Keratinocyte (primary cell): Measurements from ENCODE around the gene GPC5. TPM values are rescaled to one million over a fixed set of nuclear protein-coding genes. Genes with fewer than 3 reads are reported as not detected.

ENCODE experiments used
- DNase-seq: peaks from one replicate; pipeline ENCODE4 v3.0.0-alpha.2; 2011; ENCODE audit warnings: low read depth, missing footprints, low spot score
- FAIRE-seq: peaks from 2 replicates; lab custom pipeline; 2011; peaks lifted over from hg19 to GRCh38; lab: Jason Lieb, UNC
- H2AFZ ChIP-seq: 2 replicates; pipeline ENCODE4 v1.6.0; 2012; ENCODE audit warnings: low read length, control low read depth, inconsistent platforms; ENCODE audit not compliant: control insufficient read depth
- H3K27ac ChIP-seq: 2 replicates; pipeline ENCODE4 v1.5.1; 2011; ENCODE audit warnings: low read length; ENCODE audit not compliant: control insufficient read depth, insufficient read depth
- H3K27me3 ChIP-seq: 3 replicates; pipeline ENCODE4 v1.6.0; 2011; ENCODE audit warnings: low read length; ENCODE audit not compliant: control insufficient read depth, insufficient read depth; ENCODE audit errors: extremely low read depth
- H3K36me3 ChIP-seq, 2 experiments: 2 replicates in 1 of 2; 3 replicates in 1 of 2; pipeline ENCODE4 v1.5.1; 2011; ENCODE audit warnings: low read length in 2 of 2, mild to moderate bottlenecking in 1 of 2; ENCODE audit not compliant: control insufficient read depth in 2 of 2, insufficient read depth in 2 of 2; ENCODE audit errors: extremely low read depth in 1 of 2
- H3K4me1 ChIP-seq: 3 replicates; pipeline ENCODE4 v1.5.1; 2011; ENCODE audit warnings: low read length; ENCODE audit not compliant: control insufficient read depth, insufficient read depth; ENCODE audit errors: extremely low read depth
- H3K4me2 ChIP-seq: 3 replicates; pipeline ENCODE4 v1.6.0; 2011; ENCODE audit warnings: low read depth, low read length; ENCODE audit not compliant: control insufficient read depth, insufficient read depth; ENCODE audit errors: extremely low read depth
- H3K4me3 ChIP-seq, 3 experiments: fragments of 200-600 bp in 1 of 3; sonication (generic) in 1 of 3; 2 replicates in 2 of 3; 3 replicates in 1 of 3; pipeline ENCODE4 v1.5.1; 2011 to 2016; ENCODE audit warnings: low read length in 3 of 3, mild to moderate bottlenecking in 3 of 3, control low read depth in 2 of 3, inconsistent platforms in 1 of 3, low read depth in 1 of 3, mixed read lengths in 1 of 3, mixed run types in 1 of 3, moderate library complexity in 1 of 3; ENCODE audit not compliant: control insufficient read depth in 2 of 3, insufficient read depth in 2 of 3; ENCODE audit errors: extremely low read depth in 1 of 3
- H3K79me2 ChIP-seq: 2 replicates; pipeline ENCODE4 v1.6.0; 2012; ENCODE audit warnings: low read length; ENCODE audit not compliant: control insufficient read depth, insufficient read depth
- H3K9ac ChIP-seq: 3 replicates; pipeline ENCODE4 v1.6.0; 2011; ENCODE audit warnings: low read length; ENCODE audit not compliant: control insufficient read depth, insufficient read depth; ENCODE audit errors: extremely low read depth
- H3K9me1 ChIP-seq: 3 replicates; pipeline ENCODE4 v1.6.0; 2011; ENCODE audit warnings: low read length; ENCODE audit not compliant: control insufficient read depth, insufficient read depth; ENCODE audit errors: extremely low read depth
- H3K9me3 ChIP-seq: 2 replicates; pipeline ENCODE4 v1.5.1; 2012; ENCODE audit warnings: low read depth, low read length; ENCODE audit not compliant: control insufficient read depth
- H4K20me1 ChIP-seq: 3 replicates; pipeline ENCODE4 v1.6.0; 2011; ENCODE audit warnings: low read length; ENCODE audit not compliant: control insufficient read depth, insufficient read depth; ENCODE audit errors: extremely low read depth
- CTCF ChIP-seq, 3 experiments: IDR thresholded peaks in 1 of 3; conservative IDR thresholded peaks in 1 of 3; optimal IDR thresholded peaks in 1 of 3; 2 replicates in 2 of 3; 3 replicates in 1 of 3; pipeline versions ENCODE3 to v1.5.1; 2011; ENCODE audit warnings: low read length in 3 of 3, mild to moderate bottlenecking in 3 of 3, moderate library complexity in 2 of 3, control low read depth in 1 of 3, inconsistent platforms in 1 of 3; ENCODE audit not compliant: insufficient read depth in 2 of 3; ENCODE audit errors: extremely low read depth in 1 of 3
- EZH2 ChIP-seq: IDR thresholded peaks from one replicate; pipeline ENCODE4 v1.6.1; 2012; ENCODE audit warnings: inconsistent platforms, mild to moderate bottlenecking, low read length, moderate library complexity
- dilution Hi-C: fragments of 300-500 bp; cut with MboI; formaldehyde crosslinking; loops from one replicate; pipeline ENCODE4 v1.7.0; 2020; ENCODE audit warnings: low sequenced_read_pairs; ENCODE audit not compliant: extremely low pct_ligation_motif_present
- polyA plus RNA-seq, 5 experiments: library from polyadenylated mRNA; depleted of rRNA in 3 of 5; stranded (reverse) in 3 of 5; stranded (forward) in 1 of 5; unstranded in 1 of 5; fragments of >200 nt; gene quantifications; 1 replicate in 1 of 5; 2 replicates in 3 of 5; 3 replicates in 1 of 5; pipeline versions ENCODE4 v1.2.1 to v1.2.3, GENCODE V29; 2011 to 2012; ENCODE audit warnings: missing spikeins in 2 of 5, low read depth in 1 of 5, low replicate concordance in 1 of 5

GPC5 gene
- polyA plus RNA-seq, 1 donor (not counting 4 experiments of a cell fraction or from before 2014, with no cell fraction given) = 0.10 TPM

- dilution Hi-C loops = no loop called here
- no peak overlapping the region for H2AFZ ChIP-seq
- TF ChIP-seq CTCF (optimal IDR thresholded peaks at IDR 0.05 in 1 of 3, IDR thresholded peaks at IDR 0.05 in 1 of 3, conservative IDR thresholded peaks at IDR 0.05 in 1 of 3; ENCODE audit: extremely low read depth in 1 of 3, insufficient read depth in 2 of 3, low read length in 3 of 3) (no peak), EZH2 (no peak)
- no peaks in the 10 kb centered on the region for H3K36me3 ChIP-seq
- H4K20me1 ChIP-seq = no peaks in the 10 kb centered on the region
- H3K27ac ChIP-seq = no peak overlapping the region
- no peak overlapping the region for H3K4me3 ChIP-seq
- FAIRE-seq (no peak), DNase-seq (no peak)
- H3K4me1 ChIP-seq = no peaks in the 10 kb centered on the region
- H3K4me2 ChIP-seq = no peak overlapping the region
- no peaks in the 10 kb centered on the region for H3K27me3 ChIP-seq
- no peaks in the 10 kb centered on the region for H3K9me1 ChIP-seq
- H3K9ac ChIP-seq = no peak overlapping the region
- H3K79me2 ChIP-seq = no peaks in the 10 kb centered on the region
- no peaks in the 10 kb centered on the region for H3K9me3 ChIP-seq
These were observed 404.5 kb downstream of the GPC5 start for GRCh38 chr13:91802957-91803356.

- FAIRE-seq = no peak
- Histone ChIP-seq H3K9me3 (no peaks in the 10 kb centered on the region), H3K9ac (no peak overlapping the region), H3K9me1 (no peaks in the 10 kb centered on the region), H3K36me3 (no peaks in the 10 kb centered on the region), H2AFZ (no peak overlapping the region), H3K4me3 (no peak overlapping the region), H3K79me2 (no peaks in the 10 kb centered on the region), H4K20me1 (no peaks in the 10 kb centered on the region), H3K4me1 (no peaks in the 10 kb centered on the region), H3K27me3 (no peaks in the 10 kb centered on the region), H3K27ac (no peak overlapping the region), H3K4me2 (no peak overlapping the region)
- dilution Hi-C loops = no loop called here
- no peak for DNase-seq
- no peak for TF ChIP-seq EZH2
- TF ChIP-seq CTCF (optimal IDR thresholded peaks at IDR 0.05 in 1 of 3, IDR thresholded peaks at IDR 0.05 in 1 of 3, conservative IDR thresholded peaks at IDR 0.05 in 1 of 3; ENCODE audit: extremely low read depth in 1 of 3, insufficient read depth in 2 of 3, low read length in 3 of 3) = no peak
These were observed 406.3 kb downstream of the GPC5 start for GRCh38 chr13:91804724-91805123.
